Upper lobe of left lung (tissue), 4 donors: ENCODE measurements around the gene HS6ST1.

ENCODE experiments used
- EP300 ChIP-seq, 4 donors: sonication (generic); formaldehyde crosslinking; IDR thresholded peaks; one replicate each; pipeline ENCODE4 v1.5.1; 2017; ENCODE audit warnings: antibody characterized with exemption in 4 of 4, control low read depth in 2 of 4
- POLR2A ChIP-seq, 4 donors: fragments of 450-650 bp; IDR thresholded peaks; one replicate each; pipeline ENCODE4 v1.5.1; 2016 to 2017; ENCODE audit warnings: antibody characterized with exemption in 4 of 4, mild to moderate bottlenecking in 2 of 4
- POLR2AphosphoS5 ChIP-seq, 2 donors: sonication (generic); formaldehyde crosslinking; IDR thresholded peaks; one replicate each; pipeline ENCODE4 v1.5.1; 2017; ENCODE audit warnings: antibody characterized with exemption in 2 of 2
- TF ChIP-seq, protein P1 (sequence below), 6 experiments: fragments of 450-650 bp in 4 of 6; fragments of 200-600 bp in 2 of 6; sonication (generic) in 2 of 6; IDR thresholded peaks; one replicate each; pipeline ENCODE4 v1.5.1; 2016 to 2019; ENCODE audit warnings: antibody characterized with exemption in 6 of 6

- TF ChIP-seq POLR2A (IDR thresholded peaks at IDR 0.05), result no peak
- TF ChIP-seq, protein P1, sequence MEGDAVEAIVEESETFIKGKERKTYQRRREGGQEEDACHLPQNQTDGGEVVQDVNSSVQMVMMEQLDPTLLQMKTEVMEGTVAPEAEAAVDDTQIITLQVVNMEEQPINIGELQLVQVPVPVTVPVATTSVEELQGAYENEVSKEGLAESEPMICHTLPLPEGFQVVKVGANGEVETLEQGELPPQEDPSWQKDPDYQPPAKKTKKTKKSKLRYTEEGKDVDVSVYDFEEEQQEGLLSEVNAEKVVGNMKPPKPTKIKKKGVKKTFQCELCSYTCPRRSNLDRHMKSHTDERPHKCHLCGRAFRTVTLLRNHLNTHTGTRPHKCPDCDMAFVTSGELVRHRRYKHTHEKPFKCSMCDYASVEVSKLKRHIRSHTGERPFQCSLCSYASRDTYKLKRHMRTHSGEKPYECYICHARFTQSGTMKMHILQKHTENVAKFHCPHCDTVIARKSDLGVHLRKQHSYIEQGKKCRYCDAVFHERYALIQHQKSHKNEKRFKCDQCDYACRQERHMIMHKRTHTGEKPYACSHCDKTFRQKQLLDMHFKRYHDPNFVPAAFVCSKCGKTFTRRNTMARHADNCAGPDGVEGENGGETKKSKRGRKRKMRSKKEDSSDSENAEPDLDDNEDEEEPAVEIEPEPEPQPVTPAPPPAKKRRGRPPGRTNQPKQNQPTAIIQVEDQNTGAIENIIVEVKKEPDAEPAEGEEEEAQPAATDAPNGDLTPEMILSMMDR (IDR thresholded peaks at IDR 0.05), result no peak
- no peak for TF ChIP-seq POLR2AphosphoS5 (IDR thresholded peaks at IDR 0.05)
- no peak for TF ChIP-seq EP300 (IDR thresholded peaks at IDR 0.05)
Observed at GRCh38 chr2:128362889-128363228, 44.2 kb upstream of the HS6ST1 start.
